ENCODE measurements around the gene ZNF618.

- no peak for TF ChIP-seq EZH2phosphoT487 (IDR thresholded peaks at IDR 0.05; ENCODE audit: insufficient read depth, low read depth)
- TF ChIP-seq EZH2 (IDR thresholded peaks at IDR 0.05; ENCODE audit: insufficient read depth, poor library complexity, severe bottlenecking), result no peak
These were observed 38.4 kb downstream of the ZNF618 start for GRCh38 chr9:113914517-113914916.
